Measurements from ENCODE around the gene CELSR3. TPM values are rescaled to one million over a fixed set of nuclear protein-coding genes. Genes with fewer than 3 reads are reported as not detected.

The CELSR3 gene
- total and polyA plus RNA-seq, 2 of the 4 experiments (the other 2 are of a cell fraction), result 0.18 to 0.63 TPM

DNA sequence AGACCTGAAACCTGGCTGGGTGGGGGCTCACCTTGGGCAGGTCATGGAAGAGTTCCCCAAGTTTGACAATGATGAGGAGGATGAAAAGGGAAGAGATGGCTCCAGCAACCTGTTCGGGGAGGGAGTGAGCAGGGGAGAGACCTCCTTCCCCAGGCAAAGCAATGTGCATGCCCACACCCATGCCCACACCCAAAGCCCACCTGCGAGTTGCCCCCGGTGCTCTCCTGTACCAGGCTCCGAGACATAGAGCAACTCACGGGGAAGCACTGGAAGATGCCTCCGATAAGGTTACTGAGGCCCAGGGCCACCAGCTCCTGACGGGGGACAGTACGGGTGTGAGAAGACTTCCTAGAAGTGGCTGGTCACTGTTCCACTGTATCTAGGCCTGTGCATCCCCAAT lies 32.3 kb downstream of the CELSR3 start:
- no peak overlapping the region for H4K91ac ChIP-seq (ENCODE audit: insufficient read depth, low read depth, low read length)
- DNase-seq (no peak), ATAC-seq (ENCODE audit: low read depth) (no peak)
- H2BK5ac ChIP-seq (ENCODE audit: low read depth, low read length, poor library complexity, severe bottlenecking), result no peak overlapping the region
- TF ChIP-seq CEBPB (IDR thresholded peaks at IDR 0.05; ENCODE audit: low read depth, low read length), result no peak
- TF ChIP-seq CHD1 (IDR thresholded peaks at IDR 0.05; ENCODE audit: low read depth, low read length), result no peak
- H3K36me3 ChIP-seq (ENCODE audit: control insufficient read depth, insufficient read depth, low read length), result peaks cover 84% of the 10 kb centered on the region
- no peak overlapping the region for H2BK120ac ChIP-seq (ENCODE audit: low read depth, low read length)
- dilution Hi-C loops (cut with HindIII; ENCODE audit: low sequenced_read_pairs, unreplicated experiment), result no loop called here
- intact Hi-C loops (cut with micrococcal nuclease), result loop anchor here (10.0 kb wide), 1 partner anchor 186 kb away; the partner anchor contains the start of genes ATRIP, CCDC51 and TMA7
- H2AK9ac ChIP-seq (replicated peaks; ENCODE audit: low read depth, low read length, poor library complexity), result peak overlapping the region; percentile 37
- H3K4me3 ChIP-seq (ENCODE audit: insufficient read depth, low read depth, low read length), result no peak overlapping the region
- H3K9me1 ChIP-seq (ENCODE audit: insufficient read depth, low read length), result peaks cover 12% of the 10 kb centered on the region
- H3K56ac ChIP-seq (ENCODE audit: extremely low read depth, insufficient read depth, low read length), result no peak overlapping the region
- in situ Hi-C loops (cut with MboI; ENCODE audit: low sequenced_read_pairs), result no loop called here
- POLR2A ChIA-PET (ENCODE audit: unreplicated experiment), result no interaction called here
- no peak overlapping the region for H2BK15ac ChIP-seq (ENCODE audit: low read depth, low read length)
- no peak overlapping the region for H3K18ac ChIP-seq (ENCODE audit: low read depth, low read length)
- H3K4me2 ChIP-seq (ENCODE audit: low read depth, low read length), result no peak overlapping the region
- no peaks in the 10 kb centered on the region for H3K27me3 ChIP-seq (ENCODE audit: control insufficient read depth, insufficient read depth, low read length)
- peaks cover 53% of the 10 kb centered on the region for H4K20me1 ChIP-seq (ENCODE audit: insufficient read depth, low read length)
- H3K79me1 ChIP-seq (ENCODE audit: low read depth in 1 of 2, low read length in 2 of 2), result peaks cover 28 to 56% of the 10 kb centered on the region in 2 experiments
- H3K9me3 ChIP-seq (ENCODE audit: control insufficient read depth, insufficient read depth, low read length), result no peaks in the 10 kb centered on the region
- H3K23ac ChIP-seq (ENCODE audit: low read depth, low read length), result no peak overlapping the region
- WGBS, 2 experiments (ENCODE audit: extremely low coverage in 2 of 2, insufficient read length in 1 of 2), result 100% methylated on average over 5 of the region's 8 CpGs; no CpG with 5 or more reads in 1 of the 2 experiments
- no peak overlapping the region for H3K27ac ChIP-seq (ENCODE audit: insufficient read depth, low read length)
- no TSS peak for BruUV-seq (replicated peaks)
- H2AFZ ChIP-seq (replicated peaks; ENCODE audit: low read length, poor library complexity), result no peak overlapping the region
- no peak overlapping the region for H4K5ac ChIP-seq (ENCODE audit: low read depth, low read length)
- CTCF ChIA-PET, result no interaction called here
- H3K14ac ChIP-seq (replicated peaks; ENCODE audit: low read depth, low read length), result no peak overlapping the region
- H3K9ac ChIP-seq (ENCODE audit: low read depth, low read length), result no peak overlapping the region
- H4K8ac ChIP-seq (ENCODE audit: low read depth in 2 of 2, low read length in 2 of 2), result no peak overlapping the region
- peaks cover 11% of the 10 kb centered on the region for H3K4me1 ChIP-seq (ENCODE audit: control insufficient read depth, insufficient read depth, low read length)
- no peak overlapping the region for H3K4ac ChIP-seq (ENCODE audit: low read depth, low read length)
- no peak overlapping the region for H2AK5ac ChIP-seq (ENCODE audit: low read depth, low read length)
- H2BK20ac ChIP-seq (ENCODE audit: low read depth, low read length), result no peak overlapping the region
